HepG2 (cell line): ENCODE measurements around the gene ATRIP.

Experiments used
- KDM6A ChIP-seq: IDR thresholded peaks from 2 replicates; pipeline ENCODE4 v1.6.1; 2016; ENCODE audit warnings: low read depth
- MAFF ChIP-seq: IDR thresholded peaks from 2 replicates; pipeline ENCODE4 v1.6.1; 2011; ENCODE audit warnings: low read depth, low read length, improper control_type of control experiment

GRCh38 chr3:48435774-48436476, 10.6 kb upstream of the ATRIP start:
- TF ChIP-seq KDM6A, result no peak
- TF ChIP-seq MAFF, result no peak
